Rectal smooth muscle tissue (tissue), 1 donor: ENCODE results near the gene CHIT1.

Source experiments
- H3K27ac ChIP-seq: one replicate; pipeline ENCODE4 v1.7.0; 2013; ENCODE audit warnings: low read depth, low read length, inconsistent platforms
- H3K27me3 ChIP-seq: one replicate; pipeline ENCODE4 v1.7.0; 2013; ENCODE audit warnings: low read length; ENCODE audit not compliant: control insufficient read depth, insufficient read depth
- H3K36me3 ChIP-seq: one replicate; pipeline ENCODE4 v1.7.0; 2013; ENCODE audit warnings: low read length; ENCODE audit not compliant: control insufficient read depth, insufficient read depth
- H3K4me1 ChIP-seq: one replicate; pipeline ENCODE4 v1.7.0; 2013; ENCODE audit warnings: low read length; ENCODE audit not compliant: control insufficient read depth, insufficient read depth
- H3K4me3 ChIP-seq: one replicate; pipeline ENCODE4 v1.7.0; 2013; ENCODE audit warnings: low read length
- H3K9ac ChIP-seq: one replicate; pipeline ENCODE4 v1.7.0; 2013; ENCODE audit warnings: low read length

The CHIT1 gene

GRCh38 chr1:203181586-203182386 is 47.7 kb downstream of the CHIT1 start:
- no peaks in the 10 kb centered on the region for H3K4me1 ChIP-seq
- H3K27ac ChIP-seq: no peak overlapping the region
- H3K9ac ChIP-seq: no peak overlapping the region
- no peaks in the 10 kb centered on the region for H3K27me3 ChIP-seq
- H3K4me3 ChIP-seq: no peak overlapping the region
- H3K36me3 ChIP-seq: no peaks in the 10 kb centered on the region

- Histone ChIP-seq H3K4me3 (no peak overlapping the region), H3K27ac (no peak overlapping the region), H3K9ac (no peak overlapping the region), H3K36me3 (no peaks in the 10 kb centered on the region), H3K4me1 (no peaks in the 10 kb centered on the region), H3K27me3 (no peaks in the 10 kb centered on the region)
Measured at GRCh38 chr1:203180611-203181330, 48.7 kb downstream of the CHIT1 start.

GRCh38 chr1:203179667-203180005 is 49.8 kb downstream of the CHIT1 start:
- H3K27ac ChIP-seq: no peak overlapping the region
- H3K4me1 ChIP-seq: no peaks in the 10 kb centered on the region
- H3K36me3 ChIP-seq: no peaks in the 10 kb centered on the region
- H3K9ac ChIP-seq: no peak overlapping the region
- H3K27me3 ChIP-seq: no peaks in the 10 kb centered on the region
- no peak overlapping the region for H3K4me3 ChIP-seq

GRCh38 chr1:203178821-203179666 is 50.4 kb downstream of the CHIT1 start:
- no peak overlapping the region for H3K27ac ChIP-seq
- no peaks in the 10 kb centered on the region for H3K36me3 ChIP-seq
- H3K9ac ChIP-seq: no peak overlapping the region
- H3K4me3 ChIP-seq: no peak overlapping the region
- no peaks in the 10 kb centered on the region for H3K27me3 ChIP-seq
- no peaks in the 10 kb centered on the region for H3K4me1 ChIP-seq

GRCh38 chr1:203178083-203178482 is 51.4 kb downstream of the CHIT1 start:
- no peak overlapping the region for H3K4me3 ChIP-seq
- H3K27ac ChIP-seq: no peak overlapping the region
- no peaks in the 10 kb centered on the region for H3K36me3 ChIP-seq
- H3K9ac ChIP-seq: no peak overlapping the region
- no peaks in the 10 kb centered on the region for H3K4me1 ChIP-seq
- no peaks in the 10 kb centered on the region for H3K27me3 ChIP-seq

- H3K4me1 ChIP-seq: no peaks in the 10 kb centered on the region
- no peak overlapping the region for H3K9ac ChIP-seq
- no peaks in the 10 kb centered on the region for H3K27me3 ChIP-seq
Measured at GRCh38 chr1:203177470-203178039, 51.9 kb downstream of the CHIT1 start.

GRCh38 chr1:203177036-203177405 is 52.5 kb downstream of the CHIT1 start:
- H3K9ac ChIP-seq: no peak overlapping the region
- H3K4me1 ChIP-seq: no peaks in the 10 kb centered on the region
- H3K36me3 ChIP-seq: no peaks in the 10 kb centered on the region
- H3K27me3 ChIP-seq: no peaks in the 10 kb centered on the region
- no peak overlapping the region for H3K27ac ChIP-seq
- no peak overlapping the region for H3K4me3 ChIP-seq

More at GRCh38 chr1:203177470-203178039, 51.9 kb downstream of the CHIT1 start:
- H3K36me3 ChIP-seq: no peaks in the 10 kb centered on the region
- no peak overlapping the region for H3K27ac ChIP-seq
- no peak overlapping the region for H3K4me3 ChIP-seq

- Histone ChIP-seq H3K4me1 (no peaks in the 10 kb centered on the region), H3K4me3 (no peak overlapping the region), H3K27me3 (no peaks in the 10 kb centered on the region), H3K9ac (no peak overlapping the region), H3K27ac (no peak overlapping the region), H3K36me3 (no peaks in the 10 kb centered on the region)
Measured at GRCh38 chr1:203176273-203177035, 53.0 kb downstream of the CHIT1 start.

- Histone ChIP-seq H3K4me3 (no peak overlapping the region), H3K9ac (no peak overlapping the region), H3K27ac (no peak overlapping the region), H3K36me3 (no peaks in the 10 kb centered on the region), H3K27me3 (no peaks in the 10 kb centered on the region), H3K4me1 (no peaks in the 10 kb centered on the region)
Measured at GRCh38 chr1:203175827-203176241, 53.6 kb downstream of the CHIT1 start.

GRCh38 chr1:203175237-203175826 is 54.1 kb downstream of the CHIT1 start, which contains the start of gene MYBPH:
Gene MYBPH, minus strand, starts transcription at chr1:203175826. Its CDS starts 71 bp downstream, at chr1:203175755.
- no peak within 1 kb of the TSS for H3K27ac ChIP-seq
- no peak within 1 kb of the TSS for H3K4me3 ChIP-seq
- H3K4me1 ChIP-seq: no peaks in the 10 kb centered on the region
- H3K36me3 ChIP-seq: no peaks in the 10 kb centered on the region
- H3K9ac ChIP-seq: no peak within 1 kb of the TSS
- H3K27me3 ChIP-seq: no peaks in the 10 kb centered on the region

GRCh38 chr1:203174324-203174985 is 55.0 kb downstream of the CHIT1 start:
- no peak overlapping the region for H3K4me3 ChIP-seq
- no peak overlapping the region for H3K9ac ChIP-seq
- H3K27ac ChIP-seq: no peak overlapping the region
- no peaks in the 10 kb centered on the region for H3K4me1 ChIP-seq
- H3K36me3 ChIP-seq: no peaks in the 10 kb centered on the region
- H3K27me3 ChIP-seq: no peaks in the 10 kb centered on the region
